Measurements from ENCODE around the gene ADIG. TPM values are rescaled to one million over a fixed set of nuclear protein-coding genes. Genes with fewer than 3 reads are reported as not detected.

The ADIG gene
- total and polyA plus RNA-seq, 2 of the 13 experiments (the other 11 are each of a cell fraction or from before 2014, with no cell fraction given): 0.15 TPM; not detected in 1

- TF ChIP-seq HIC2 (CRISPR knock-in tag; IDR thresholded peaks at IDR 0.05; ENCODE audit: low read depth) (peak; percentile 56; the same call in 1 of the 2 replicates), RXRA (CRISPR knock-in tag; IDR thresholded peaks at IDR 0.05) (peak; percentile 41; the same call in 1 of the 2 replicates), MAX (IDR thresholded peaks at IDR 0.05) (peak; percentile 57), HNRNPL (IDR thresholded peaks at IDR 0.05; ENCODE audit: low read depth, low read length) (peak; percentile 85; the same call in 1 of the 2 replicates), FOSL2 (CRISPR knock-in tag; IDR thresholded peaks at IDR 0.05) (peak; percentile 64), TERF1 (CRISPR knock-in tag; IDR thresholded peaks at IDR 0.05) (0 out of 2 replicates have a peak, but pooled peaks have one; percentile 82), ZNF687 (CRISPR knock-in tag; IDR thresholded peaks at IDR 0.05) (peak; percentile 55), HNRNPLL (IDR thresholded peaks at IDR 0.05; ENCODE audit: low read depth, low read length, poor library complexity, severe bottlenecking) (peak; percentile 17), ZNF629 (CRISPR knock-in tag; conservative IDR thresholded peaks at IDR 0.05) (no peak), NFE2L2 (IDR thresholded peaks at IDR 0.05; ENCODE audit: low read length) (no peak), ZNF280D (CRISPR knock-in tag; IDR thresholded peaks at IDR 0.05) (no peak)
Measured at GRCh38 chr20:38581013-38581412, at the start of gene ADIG (continued).

All from HepG2 (cell line).